Ureter (tissue), 1 donor: ENCODE data around the gene DCLK1. TPM values are rescaled to one million over a fixed set of nuclear protein-coding genes. Genes with fewer than 3 reads are reported as not detected.

Experiments used
- DNase-seq: peaks from one replicate; pipeline ENCODE4 v3.0.0-alpha.2; 2020; ENCODE audit warnings: low spot score
- total RNA-seq: library from RNA; stranded (reverse); gene quantifications from one replicate; pipeline ENCODE4 v1.2.4, GENCODE V29; 2023
- donor health status: DM: yes; HTN: yes; CAD: no.

DCLK1 gene
- total RNA-seq, 1 donor from 2014 or later, result 13.5 TPM

- DNase-seq, result no peak
These were observed 345.4 kb downstream of the DCLK1 start for GRCh38 chr13:35785576-35786303.

- DNase-seq, result no peak
These were observed 346.8 kb downstream of the DCLK1 start for GRCh38 chr13:35784286-35784951.

- DNase-seq, result no peak
These were observed 348.4 kb downstream of the DCLK1 start for GRCh38 chr13:35782793-35783192.

- DNase-seq, result no peak
These were observed 349.9 kb downstream of the DCLK1 start for GRCh38 chr13:35781036-35782000.

GRCh38 chr13:35780613-35781012, 350.6 kb downstream of the DCLK1 start:
- no peak for DNase-seq

GRCh38 chr13:35771898-35772297, 359.3 kb downstream of the DCLK1 start:
- no peak for DNase-seq

GRCh38 chr13:35770756-35771297, 360.4 kb downstream of the DCLK1 start:
- DNase-seq, result no peak

GRCh38 chr13:35769812-35770211, 361.4 kb downstream of the DCLK1 start:
- no peak for DNase-seq

- DNase-seq, result no peak
These were observed 362.6 kb downstream of the DCLK1 start for GRCh38 chr13:35768551-35768950.

- DNase-seq, result no peak
These were observed 363.1 kb downstream of the DCLK1 start for GRCh38 chr13:35768073-35768472.

GRCh38 chr13:35767256-35767976, 363.8 kb downstream of the DCLK1 start:
- DNase-seq, result no peak

GRCh38 chr13:35766663-35767062, 364.5 kb downstream of the DCLK1 start:
- no peak for DNase-seq

GRCh38 chr13:35765941-35766340, 365.2 kb downstream of the DCLK1 start:
- no peak for DNase-seq

GRCh38 chr13:35765366-35765765, 365.8 kb downstream of the DCLK1 start:
- DNase-seq, result no peak

GRCh38 chr13:35764326-35765015, 366.7 kb downstream of the DCLK1 start:
- DNase-seq, result no peak

- DNase-seq, result no peak
These were observed 367.4 kb downstream of the DCLK1 start for GRCh38 chr13:35763782-35764123.

GRCh38 chr13:35763060-35763781, 368.0 kb downstream of the DCLK1 start:
- DNase-seq, result no peak

GRCh38 chr13:35761440-35762252, 369.5 kb downstream of the DCLK1 start:
- no peak for DNase-seq

GRCh38 chr13:35760735-35761281, 370.4 kb downstream of the DCLK1 start:
- DNase-seq, result no peak
